HCT116 (cell line): ENCODE data around the gene AGTRAP. TPM values are rescaled to one million over a fixed set of nuclear protein-coding genes. Genes with fewer than 3 reads are reported as not detected.

Experiments
- ATAC-seq: fragments of 200-7000 bp; cut with Tn5 transposase; 2 replicates; pipeline ENCODE4 v1.9.1; 2020; ENCODE audit warnings: mild to moderate bottlenecking, moderate library complexity
- BruUV-seq: library from RNA; stranded (reverse); fragments of 400-500 nt; replicated peaks from 2 replicates; lab custom pipeline; 2021; lab: Mats Ljungman, UMichigan
- CTCF ChIA-PET: fragments of 300-600 bp; sonication (Branson Sonifier 250); formaldehyde crosslinking; loops from one replicate; lab custom pipeline; 2021; ENCODE audit warnings: antibody characterized with exemption; lab: Charles Lee
- POLR2A ChIA-PET: fragments of 300-600, 350-600 bp; sonication (Branson Sonifier 250); formaldehyde crosslinking; loops from one replicate; lab custom pipeline; 2021; ENCODE audit warnings: antibody characterized with exemption; lab: Charles Lee
- RAD21 ChIA-PET, 2 experiments: fragments of 300-600 bp; sonication (Branson Sonifier 250); formaldehyde crosslinking; loops; one replicate each; lab custom pipeline; 2023; ENCODE audit warnings: low total read pairs in 2 of 2; ENCODE audit not compliant: uncharacterized antibody in 2 of 2, unreplicated experiment in 2 of 2, low non-redundant PET in 1 of 2; lab: Charles Lee
- DNase-seq: peaks from one replicate; pipeline ENCODE4 v3.0.0-alpha.2; 2010; ENCODE audit warnings: low read depth, low spot score
- H2AFZ ChIP-seq: fragments of 200-600 bp; shearing (Covaris generic), sonication (generic); 2 replicates; pipeline ENCODE4 v1.6.1; 2017; ENCODE audit warnings: low read depth, mixed run types, mixed read lengths, antibody characterized with exemption, low read length; ENCODE audit not compliant: poor library complexity, severe bottlenecking
- H3K27ac ChIP-seq: 2 replicates; pipeline ENCODE4 v1.5.1; 2012; ENCODE audit warnings: low read depth, low read length
- H3K27me3 ChIP-seq: fragments of 200-600 bp; sonication (generic); 2 replicates; pipeline ENCODE4 v1.6.1; 2016; ENCODE audit warnings: mixed run types, low read length, mixed read lengths; ENCODE audit not compliant: insufficient read depth
- H3K36me3 ChIP-seq, 2 experiments: fragments of 200-500 bp in 1 of 2; fragments of 200-600 bp in 1 of 2; sonication (Bioruptor generic) in 1 of 2; sonication (generic) in 1 of 2; 2 replicates each; pipeline versions ENCODE4 v1.5.1 to v1.6.1; 2014 to 2016; ENCODE audit warnings: low read length in 2 of 2, inconsistent platforms in 1 of 2, mixed read lengths in 1 of 2, mixed run types in 1 of 2; ENCODE audit not compliant: insufficient read depth in 2 of 2, control insufficient read depth in 1 of 2
- H3K4me1 ChIP-seq, 2 experiments: fragments of 200-600 bp in 1 of 2; sonication (generic) in 1 of 2; 2 replicates each; pipeline versions ENCODE4 v1.5.1 to v1.6.1; 2012 to 2017; ENCODE audit warnings: low read length in 2 of 2, inconsistent platforms in 1 of 2, mild to moderate bottlenecking in 1 of 2, mixed read lengths in 1 of 2, mixed run types in 1 of 2, moderate library complexity in 1 of 2; ENCODE audit not compliant: insufficient read depth in 2 of 2, control insufficient read depth in 1 of 2
- H3K4me2 ChIP-seq: fragments of 200-600 bp; sonication (generic); 2 replicates; pipeline ENCODE4 v1.6.1; 2017; ENCODE audit warnings: mixed run types, low read length, mixed read lengths
- H3K4me3 ChIP-seq, 2 experiments: fragments of 200-600 bp in 1 of 2; sonication (generic) in 1 of 2; replicated peaks in 1 of 2; 2 replicates each; pipeline ENCODE4 v1.5.1; 2011 to 2016; ENCODE audit warnings: low read length in 2 of 2, control low read depth in 1 of 2, low read depth in 1 of 2, mild to moderate bottlenecking in 1 of 2, mixed read lengths in 1 of 2, mixed run types in 1 of 2
- H3K79me2 ChIP-seq: fragments of 200-600 bp; sonication (generic); 2 replicates; pipeline ENCODE4 v1.6.1; 2017; ENCODE audit warnings: mild to moderate bottlenecking, mixed run types, low read length, moderate library complexity, mixed read lengths; ENCODE audit not compliant: insufficient read depth
- H3K9ac ChIP-seq: fragments of 200-600 bp; sonication (generic); 2 replicates; pipeline ENCODE4 v1.6.1; 2016; ENCODE audit warnings: low read length, mixed read lengths
- H3K9me2 ChIP-seq: fragments of 200-600 bp; sonication (generic), shearing (Covaris generic); 2 replicates; pipeline ENCODE4 v1.6.1; 2017; ENCODE audit warnings: mixed run types, mild to moderate bottlenecking, moderate library complexity; ENCODE audit not compliant: insufficient read depth
- H3K9me3 ChIP-seq, 2 experiments: fragments of 200-500 bp in 1 of 2; fragments of 200-600 bp in 1 of 2; sonication (Bioruptor generic) in 1 of 2; sonication (generic) in 1 of 2; 2 replicates each; pipeline ENCODE4 v1.6.1; 2014 to 2017; ENCODE audit warnings: low read length in 2 of 2, mixed read lengths in 2 of 2, inconsistent platforms in 1 of 2, low read depth in 1 of 2, mild to moderate bottlenecking in 1 of 2, mixed run types in 1 of 2, moderate library complexity in 1 of 2; ENCODE audit not compliant: control insufficient read depth in 1 of 2, insufficient read depth in 1 of 2
- H4K20me1 ChIP-seq: fragments of 200-600 bp; sonication (generic), shearing (Covaris generic); 2 replicates; pipeline ENCODE4 v1.6.1; 2017; ENCODE audit warnings: mixed run types, mild to moderate bottlenecking, moderate library complexity; ENCODE audit not compliant: insufficient read depth
- EGR1 ChIP-seq: IDR thresholded peaks from 2 replicates; pipeline ENCODE4 v1.6.1; 2012; ENCODE audit warnings: low read depth
- EZH2phosphoT487 ChIP-seq: fragments of 200-600 bp; IDR thresholded peaks from 2 replicates; pipeline ENCODE4 v1.6.1; 2018; ENCODE audit warnings: antibody characterized with exemption, borderline replicate concordance
- JUND ChIP-seq: IDR thresholded peaks from 2 replicates; pipeline ENCODE4 v1.6.1; 2012
- POLR2A ChIP-seq: IDR thresholded peaks from 2 replicates; pipeline ENCODE4 v1.7.0; 2011; ENCODE audit warnings: borderline replicate concordance; ENCODE audit not compliant: insufficient read depth, insufficient read length; ENCODE audit errors: extremely low read depth
- POLR2AphosphoS5 ChIP-seq: IDR thresholded peaks from 2 replicates; pipeline ENCODE4 v1.6.1; 2011; ENCODE audit warnings: mild to moderate bottlenecking, low read depth, low read length, moderate library complexity
- RAD21 ChIP-seq: IDR thresholded peaks from 2 replicates; pipeline ENCODE4 v1.6.1; 2012; ENCODE audit warnings: low read depth, mild to moderate bottlenecking
- SP1 ChIP-seq: IDR thresholded peaks from 2 replicates; pipeline ENCODE4 v1.6.1; 2012; ENCODE audit warnings: low read depth
- SRF ChIP-seq: IDR thresholded peaks from 2 replicates; pipeline ENCODE4 v1.6.1; 2012; ENCODE audit warnings: low read depth
- ZNF274 ChIP-seq: fragments of 200-500 bp; sonication (Bioruptor generic); IDR thresholded peaks from 2 replicates; pipeline ENCODE4 v1.6.1; 2014; ENCODE audit warnings: mild to moderate bottlenecking, low read depth, low read length, inconsistent platforms
- intact Hi-C: fragments of 100-400 bp; cut with micrococcal nuclease; formaldehyde crosslinking; loops from 2 replicates; pipeline ENCODE4 v1.10.0; 2022
- total RNA-seq: library from RNA; stranded (reverse); gene quantifications from one replicate; pipeline ENCODE4 v1.2.1, GENCODE V29; 2021; ENCODE audit not compliant: unreplicated experiment
- TF ChIP-seq, protein P1 (sequence below): IDR thresholded peaks from 2 replicates; pipeline ENCODE4 v1.6.1; 2012
- TF ChIP-seq, protein P2 (sequence below): IDR thresholded peaks from 2 replicates; pipeline ENCODE4 v1.6.1; 2012; ENCODE audit warnings: low read depth

Gene AGTRAP
- total RNA-seq, 1 experiment from 2014 or later, result 49.0 TPM

DNA sequence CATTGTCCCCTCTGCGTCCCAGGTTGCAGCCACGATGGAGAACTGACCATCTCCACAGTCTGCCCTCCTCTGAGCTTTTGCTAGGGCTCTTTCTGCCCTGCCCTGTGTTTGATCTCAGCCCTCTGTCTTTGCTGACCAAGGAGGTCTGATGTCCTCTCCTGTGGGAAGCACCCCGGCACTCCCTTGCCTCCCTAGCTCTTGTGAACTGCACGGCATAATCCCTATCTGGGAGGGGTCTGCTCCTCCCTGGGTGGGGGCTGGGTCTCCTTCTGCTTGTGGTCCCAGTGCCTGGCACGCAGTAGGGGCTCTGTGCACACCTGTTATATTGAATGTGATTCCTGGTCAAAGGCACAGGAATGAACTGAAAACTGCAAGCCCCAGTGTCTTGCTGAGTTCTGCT is 42.0 kb upstream of the AGTRAP start:
- H3K27me3 ChIP-seq, result peaks cover 17% of the 10 kb centered on the region; the same call in 1 of the 2 replicates
- ChIA-PET POLR2A (no interaction called here), CTCF (interaction anchor here (1.3 kb wide), 1 partner anchor 14 kb away, joined by 4 read pairs; no protein-coding TSS in a partner anchor), RAD21 (interaction anchor here in 1 of 2 experiments (1.2 kb wide), 1 partner anchor 17 kb away, joined by 4 read pairs; no protein-coding TSS in a partner anchor)
- peak overlapping the region; percentile 67; the same call in 1 of the 2 replicates for H3K4me2 ChIP-seq
- H3K27ac ChIP-seq, result no peak overlapping the region
- H3K9ac ChIP-seq, result no peak overlapping the region
- H4K20me1 ChIP-seq, result no peaks in the 10 kb centered on the region
- no peak for DNase-seq
- intact Hi-C loops, result no loop called here
- BruUV-seq, result no TSS peak
- ATAC-seq, result no peak
- TF ChIP-seq ZNF274, result no peak
- TF ChIP-seq RAD21, result no peak
- no peak for TF ChIP-seq EGR1
- no peak for TF ChIP-seq SRF
- TF ChIP-seq SP1, result no peak
- TF ChIP-seq EZH2phosphoT487, result no peak
- TF ChIP-seq, protein P1, sequence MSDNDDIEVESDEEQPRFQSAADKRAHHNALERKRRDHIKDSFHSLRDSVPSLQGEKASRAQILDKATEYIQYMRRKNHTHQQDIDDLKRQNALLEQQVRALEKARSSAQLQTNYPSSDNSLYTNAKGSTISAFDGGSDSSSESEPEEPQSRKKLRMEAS, result no peak
- no peak overlapping the region for H2AFZ ChIP-seq
- no peaks in the 10 kb centered on the region for H3K9me2 ChIP-seq
- H3K9me3 ChIP-seq, result no peaks in the 10 kb centered on the region
- H3K4me1 ChIP-seq, result peaks cover 33 to 47% of the 10 kb centered on the region in 2 experiments
- H3K79me2 ChIP-seq, result no peaks in the 10 kb centered on the region
- no peak overlapping the region for H3K4me3 ChIP-seq
- no peaks in the 10 kb centered on the region for H3K36me3 ChIP-seq

DNA sequence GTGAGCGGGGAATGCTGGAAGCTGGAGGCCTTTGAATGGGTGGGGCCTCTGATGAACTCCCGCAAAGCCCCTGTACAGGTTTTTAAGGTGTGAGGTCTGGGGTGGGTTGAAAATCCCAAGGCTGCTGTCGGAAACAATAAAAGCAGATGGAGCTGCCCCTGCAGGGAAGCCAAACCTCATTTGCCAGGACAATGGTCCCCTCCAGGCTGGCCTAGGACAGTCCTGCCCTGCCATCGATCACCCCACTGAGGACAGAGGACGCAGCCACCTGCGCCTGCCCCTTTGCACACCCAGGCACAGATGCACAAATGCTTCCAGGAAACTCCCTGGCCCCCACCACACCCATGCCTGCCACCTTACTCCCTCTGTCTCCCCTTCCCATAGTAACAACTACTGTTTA is 40.1 kb upstream of the AGTRAP start:
- Histone ChIP-seq H3K4me2 (no peak overlapping the region), H3K36me3 (no peaks in the 10 kb centered on the region), H3K27me3 (peaks cover 17% of the 10 kb centered on the region; the same call in 1 of the 2 replicates), H2AFZ (no peak overlapping the region), H3K4me1 (peaks cover 21 to 31% of the 10 kb centered on the region in 2 experiments), H3K4me3 (no peak overlapping the region), H3K79me2 (no peaks in the 10 kb centered on the region), H3K9me3 (no peaks in the 10 kb centered on the region), H3K9me2 (no peaks in the 10 kb centered on the region), H3K27ac (no peak overlapping the region), H4K20me1 (no peaks in the 10 kb centered on the region), H3K9ac (no peak overlapping the region)
- DNase-seq (no peak), ATAC-seq (no peak)
- ChIA-PET RAD21 (no interaction called here), POLR2A (no interaction called here), CTCF (interaction anchor here (0.6 to 1.5 kb wide), 2 partner anchors 15 to 423 kb away, joined by 3 read pairs; no protein-coding TSS in a partner anchor)
- TF ChIP-seq POLR2A (no peak), POLR2AphosphoS5 (no peak), JUND (no peak), SP1 (no peak), SRF (no peak)
- TF ChIP-seq, protein P2, sequence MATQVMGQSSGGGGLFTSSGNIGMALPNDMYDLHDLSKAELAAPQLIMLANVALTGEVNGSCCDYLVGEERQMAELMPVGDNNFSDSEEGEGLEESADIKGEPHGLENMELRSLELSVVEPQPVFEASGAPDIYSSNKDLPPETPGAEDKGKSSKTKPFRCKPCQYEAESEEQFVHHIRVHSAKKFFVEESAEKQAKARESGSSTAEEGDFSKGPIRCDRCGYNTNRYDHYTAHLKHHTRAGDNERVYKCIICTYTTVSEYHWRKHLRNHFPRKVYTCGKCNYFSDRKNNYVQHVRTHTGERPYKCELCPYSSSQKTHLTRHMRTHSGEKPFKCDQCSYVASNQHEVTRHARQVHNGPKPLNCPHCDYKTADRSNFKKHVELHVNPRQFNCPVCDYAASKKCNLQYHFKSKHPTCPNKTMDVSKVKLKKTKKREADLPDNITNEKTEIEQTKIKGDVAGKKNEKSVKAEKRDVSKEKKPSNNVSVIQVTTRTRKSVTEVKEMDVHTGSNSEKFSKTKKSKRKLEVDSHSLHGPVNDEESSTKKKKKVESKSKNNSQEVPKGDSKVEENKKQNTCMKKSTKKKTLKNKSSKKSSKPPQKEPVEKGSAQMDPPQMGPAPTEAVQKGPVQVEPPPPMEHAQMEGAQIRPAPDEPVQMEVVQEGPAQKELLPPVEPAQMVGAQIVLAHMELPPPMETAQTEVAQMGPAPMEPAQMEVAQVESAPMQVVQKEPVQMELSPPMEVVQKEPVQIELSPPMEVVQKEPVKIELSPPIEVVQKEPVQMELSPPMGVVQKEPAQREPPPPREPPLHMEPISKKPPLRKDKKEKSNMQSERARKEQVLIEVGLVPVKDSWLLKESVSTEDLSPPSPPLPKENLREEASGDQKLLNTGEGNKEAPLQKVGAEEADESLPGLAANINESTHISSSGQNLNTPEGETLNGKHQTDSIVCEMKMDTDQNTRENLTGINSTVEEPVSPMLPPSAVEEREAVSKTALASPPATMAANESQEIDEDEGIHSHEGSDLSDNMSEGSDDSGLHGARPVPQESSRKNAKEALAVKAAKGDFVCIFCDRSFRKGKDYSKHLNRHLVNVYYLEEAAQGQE, result no peak
- intact Hi-C loops, result no loop called here
- no TSS peak for BruUV-seq
